Endothelial cell of umbilical vein (primary cell): ENCODE data around the gene NCLN. TPM values are rescaled to one million over a fixed set of nuclear protein-coding genes. Genes with fewer than 3 reads are reported as not detected.

ENCODE experiments used
- BruUV-seq: library from RNA; stranded (reverse); fragments of 400-500 nt; replicated peaks from 2 replicates; lab custom pipeline; 2021; lab: Mats Ljungman, UMichigan
- CTCF ChIA-PET: fragments of 300-600, 350-600 bp; sonication (Branson Sonifier 250); formaldehyde crosslinking; loops from one replicate; lab custom pipeline; 2021; ENCODE audit warnings: antibody characterized with exemption, inconsistent platforms; lab: Charles Lee
- POLR2A ChIA-PET: fragments of 300-600, 350-600 bp; sonication (Branson Sonifier 250); formaldehyde crosslinking; loops from one replicate; lab custom pipeline; 2021; ENCODE audit warnings: antibody characterized with exemption, inconsistent platforms; lab: Charles Lee
- DNase-seq: peaks from one replicate; pipeline ENCODE4 v3.0.0-alpha.2; 2011; ENCODE audit warnings: low read depth, low spot score
- FAIRE-seq: peaks from 2 replicates; lab custom pipeline; 2011; peaks lifted over from hg19 to GRCh38; lab: Jason Lieb, UNC
- H2AFZ ChIP-seq: 2 replicates; pipeline ENCODE4 v1.6.0; 2012; ENCODE audit warnings: low read depth, low read length, control low read depth, inconsistent platforms
- H3K27ac ChIP-seq: 2 replicates; pipeline ENCODE4 v1.5.1; 2011; ENCODE audit warnings: low read depth, mild to moderate bottlenecking, control low read depth, low read length, moderate library complexity; ENCODE audit not compliant: insufficient read depth
- H3K27me3 ChIP-seq, 2 experiments: 2 replicates each; pipeline versions ENCODE4 v1.6.0 to v1.6.1; 2011; ENCODE audit warnings: low read length in 2 of 2, mixed read lengths in 1 of 2; ENCODE audit not compliant: control insufficient read depth in 2 of 2, insufficient read depth in 2 of 2
- H3K36me3 ChIP-seq, 2 experiments: 2 replicates in 1 of 2; 3 replicates in 1 of 2; pipeline ENCODE4 v1.5.1; 2011; ENCODE audit warnings: low read length in 2 of 2, mild to moderate bottlenecking in 1 of 2, moderate library complexity in 1 of 2; ENCODE audit not compliant: control insufficient read depth in 2 of 2, insufficient read depth in 2 of 2; ENCODE audit errors: extremely low read depth in 1 of 2
- H3K4me1 ChIP-seq: 3 replicates; pipeline ENCODE4 v1.5.1; 2011; ENCODE audit warnings: mild to moderate bottlenecking, low read length; ENCODE audit not compliant: control insufficient read depth, insufficient read depth; ENCODE audit errors: extremely low read depth
- H3K4me2 ChIP-seq: 2 replicates; pipeline ENCODE4 v1.6.1; 2011; ENCODE audit warnings: low read length, control low read depth, mixed read lengths; ENCODE audit not compliant: insufficient read depth
- H3K4me3 ChIP-seq, 3 experiments: fragments of 200-600 bp in 1 of 3; sonication (generic), shearing (Covaris generic) in 1 of 3; replicated peaks in 1 of 3; 2 replicates each; pipeline ENCODE4 v1.5.1; 2011 to 2016; ENCODE audit warnings: control low read depth in 3 of 3, low read length in 3 of 3, mild to moderate bottlenecking in 2 of 3, inconsistent platforms in 1 of 3, low read depth in 1 of 3, moderate library complexity in 1 of 3; ENCODE audit not compliant: insufficient read depth in 1 of 3
- H3K79me2 ChIP-seq: 2 replicates; pipeline ENCODE4 v1.6.0; 2012; ENCODE audit warnings: low read length, inconsistent platforms; ENCODE audit not compliant: control insufficient read depth, insufficient read depth
- H3K9ac ChIP-seq: replicated peaks from 2 replicates; pipeline ENCODE3; 2011; ENCODE audit warnings: low read length, control low read depth; ENCODE audit not compliant: insufficient read depth; ENCODE audit errors: extremely low read depth
- H3K9me1 ChIP-seq: replicated peaks from 3 replicates; pipeline ENCODE4 v1.6.0; 2011; ENCODE audit warnings: mild to moderate bottlenecking, low read length; ENCODE audit not compliant: control insufficient read depth, insufficient read depth; ENCODE audit errors: extremely low read depth
- H3K9me3 ChIP-seq: replicated peaks from 2 replicates; pipeline ENCODE4 v1.5.1; 2012; ENCODE audit warnings: low read length, inconsistent platforms; ENCODE audit not compliant: control insufficient read depth, insufficient read depth
- H4K20me1 ChIP-seq: replicated peaks from 2 replicates; pipeline ENCODE3; 2011; ENCODE audit warnings: mild to moderate bottlenecking, low read length; ENCODE audit not compliant: control insufficient read depth, insufficient read depth; ENCODE audit errors: extremely low read depth
- CTCF ChIP-seq, 2 donors: IDR thresholded peaks; 1 replicate in 1 of 2; 2 replicates in 1 of 2; pipeline ENCODE4 v1.5.1; 2011; ENCODE audit warnings: low read length in 2 of 2, mild to moderate bottlenecking in 2 of 2, moderate library complexity in 2 of 2, control low read depth in 1 of 2, inconsistent platforms in 1 of 2, low read depth in 1 of 2; ENCODE audit not compliant: insufficient read depth in 1 of 2; ENCODE audit errors: extremely low read depth in 1 of 2
- EZH2 ChIP-seq: IDR thresholded peaks from 2 replicates; pipeline ENCODE4 v1.6.1; 2012; ENCODE audit warnings: borderline replicate concordance, low read depth, mild to moderate bottlenecking, moderate library complexity, low read length, inconsistent platforms; ENCODE audit not compliant: severe bottlenecking
- FOS ChIP-seq: IDR thresholded peaks from 2 replicates; pipeline ENCODE4 v1.6.1; 2011; ENCODE audit warnings: mild to moderate bottlenecking, low read length, moderate library complexity, borderline replicate concordance; ENCODE audit not compliant: insufficient read depth
- GATA2 ChIP-seq: IDR thresholded peaks from 2 replicates; pipeline ENCODE4 v1.7.0; 2011; ENCODE audit warnings: low read depth, mild to moderate bottlenecking, moderate library complexity, mixed read lengths, low read length; ENCODE audit not compliant: insufficient read length, insufficient read depth
- JUN ChIP-seq: IDR thresholded peaks from 2 replicates; pipeline ENCODE4 v1.6.1; 2011; ENCODE audit warnings: borderline replicate concordance, low read depth; ENCODE audit not compliant: insufficient read length, insufficient read depth
- MYC ChIP-seq: IDR thresholded peaks from one replicate; pipeline ENCODE4 v1.6.1; 2011; ENCODE audit warnings: mild to moderate bottlenecking, low read depth, low read length
- POLR2A ChIP-seq: IDR thresholded peaks from 2 replicates; pipeline ENCODE4 v1.6.1; 2012; ENCODE audit warnings: low read depth, mild to moderate bottlenecking, control low read depth, low read length
- POLR2AphosphoS5 ChIP-seq: IDR thresholded peaks from 2 replicates; pipeline ENCODE4 v1.6.1; 2012; ENCODE audit warnings: low read depth, mild to moderate bottlenecking, control low read depth, low read length, moderate library complexity; ENCODE audit not compliant: insufficient read depth
- dilution Hi-C: fragments of 300-500 bp; cut with MboI; formaldehyde crosslinking; loops from one replicate; pipeline ENCODE4 v1.15.0; 2019; ENCODE audit warnings: low sequenced_read_pairs; ENCODE audit not compliant: extremely low pct_ligation_motif_present
- intact Hi-C: fragments of 100-400 bp; cut with micrococcal nuclease; formaldehyde crosslinking; loops from one replicate; pipeline ENCODE4 v1.10.0; 2022
- polyA plus RNA-seq, 4 experiments: library from polyadenylated mRNA; depleted of rRNA in 3 of 4; stranded (reverse) in 3 of 4; unstranded in 1 of 4; fragments of >200 nt; gene quantifications; 2 replicates each; pipeline versions ENCODE4 v1.2.1 to v1.2.3, GENCODE V29; 2011 to 2012; ENCODE audit warnings: missing spikeins in 1 of 4
- total RNA-seq: library from RNA; stranded (reverse); gene quantifications from 2 replicates; pipeline ENCODE4 v1.2.3, GENCODE V29; 2021
- TF ChIP-seq, protein P1 (sequence below): IDR thresholded peaks from 2 replicates; pipeline ENCODE4 v1.6.1; 2011; ENCODE audit not compliant: insufficient read depth, insufficient read length

NCLN gene
- total and polyA plus RNA-seq, 2 donors (not counting 3 experiments of a cell fraction or from before 2014, with no cell fraction given), result 97.2 to 102 TPM

- H3K36me3 ChIP-seq, result peaks cover 0 to 4% of the 10 kb centered on the region in 2 experiments
- FAIRE-seq (no peak), DNase-seq (no peak)
- intact Hi-C loops, result no loop called here
- no peaks in the 10 kb centered on the region for H3K4me1 ChIP-seq
- no peak overlapping the region for H3K9ac ChIP-seq
- TF ChIP-seq FOS (no peak), MYC (no peak), CTCF (IDR thresholded peaks at IDR 0.05; ENCODE audit: extremely low read depth in 1 of 2, insufficient read depth in 1 of 2, low read depth in 1 of 2, low read length in 2 of 2) (no peak), JUN (no peak), GATA2 (no peak), EZH2 (no peak), POLR2A (no peak), POLR2AphosphoS5 (no peak)
- TF ChIP-seq, protein P1, sequence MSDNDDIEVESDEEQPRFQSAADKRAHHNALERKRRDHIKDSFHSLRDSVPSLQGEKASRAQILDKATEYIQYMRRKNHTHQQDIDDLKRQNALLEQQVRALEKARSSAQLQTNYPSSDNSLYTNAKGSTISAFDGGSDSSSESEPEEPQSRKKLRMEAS, result no peak
- no peak overlapping the region for H3K4me3 ChIP-seq
- H3K9me1 ChIP-seq, result no peaks in the 10 kb centered on the region
- ChIA-PET POLR2A (no interaction called here), CTCF (no interaction called here)
- dilution Hi-C loops, result no loop called here
- H3K27me3 ChIP-seq, result no peaks in the 10 kb centered on the region
- no TSS peak for BruUV-seq
- no peak overlapping the region for H3K27ac ChIP-seq
- peaks cover 39% of the 10 kb centered on the region for H3K79me2 ChIP-seq
- no peak overlapping the region for H2AFZ ChIP-seq
- no peaks in the 10 kb centered on the region for H3K9me3 ChIP-seq
- no peaks in the 10 kb centered on the region for H4K20me1 ChIP-seq
- H3K4me2 ChIP-seq, result no peak overlapping the region
Measured at GRCh38 chr19:3192684-3193083, 7.0 kb downstream of the NCLN start.
